Uterus (tissue), 2 donors: ENCODE results near the gene PLEKHG3.

ENCODE experiments used
- POLR2A ChIP-seq, 2 donors: fragments of 450-650 bp; IDR thresholded peaks; one replicate each; pipeline ENCODE4 v1.6.1; 2016; ENCODE audit warnings: antibody characterized with exemption in 2 of 2, mild to moderate bottlenecking in 1 of 2, moderate library complexity in 1 of 2
- TF ChIP-seq, protein P1 (sequence below), 4 experiments: fragments of 200-600 bp in 2 of 4; fragments of 450-650 bp in 2 of 4; sonication (generic) in 2 of 4; IDR thresholded peaks; one replicate each; pipeline ENCODE4 v1.5.1; 2016 to 2019; ENCODE audit warnings: antibody characterized with exemption in 4 of 4, mild to moderate bottlenecking in 2 of 4, moderate library complexity in 1 of 4

DNA sequence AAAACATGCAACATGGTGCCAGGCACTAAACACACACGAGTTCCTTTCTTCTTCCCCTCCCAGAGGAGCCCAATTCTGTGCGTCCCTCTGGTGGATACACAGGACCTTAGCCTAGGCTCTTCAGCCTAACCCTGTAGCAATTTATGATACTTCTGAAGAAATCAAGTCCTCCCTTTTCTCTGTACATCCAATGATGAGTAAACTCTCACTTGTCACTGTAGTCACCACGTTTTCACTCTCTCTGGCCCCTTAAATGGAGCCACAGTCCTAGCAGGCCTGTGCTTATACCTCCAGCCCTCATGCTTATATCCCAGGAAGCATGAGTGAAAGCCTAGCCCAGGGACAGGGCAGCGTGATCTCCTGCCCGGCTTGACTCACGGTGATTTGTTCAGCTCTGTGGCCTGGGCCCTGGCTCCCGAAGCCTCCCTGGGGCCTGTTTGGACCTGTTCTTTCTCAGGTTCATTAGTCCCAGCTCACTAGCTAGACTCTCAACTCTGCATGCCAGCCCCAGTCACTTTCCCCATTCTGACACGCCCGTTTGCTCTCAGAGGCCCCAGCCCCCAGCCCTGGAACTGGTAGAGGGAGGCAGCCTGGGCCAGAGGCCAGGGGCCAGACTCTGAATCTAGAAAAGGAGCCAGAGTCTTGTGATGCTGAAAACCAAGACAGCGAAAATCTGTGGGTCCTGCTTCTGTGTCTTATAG is 24.1 kb upstream of the PLEKHG3 start:
- TF ChIP-seq, protein P1, sequence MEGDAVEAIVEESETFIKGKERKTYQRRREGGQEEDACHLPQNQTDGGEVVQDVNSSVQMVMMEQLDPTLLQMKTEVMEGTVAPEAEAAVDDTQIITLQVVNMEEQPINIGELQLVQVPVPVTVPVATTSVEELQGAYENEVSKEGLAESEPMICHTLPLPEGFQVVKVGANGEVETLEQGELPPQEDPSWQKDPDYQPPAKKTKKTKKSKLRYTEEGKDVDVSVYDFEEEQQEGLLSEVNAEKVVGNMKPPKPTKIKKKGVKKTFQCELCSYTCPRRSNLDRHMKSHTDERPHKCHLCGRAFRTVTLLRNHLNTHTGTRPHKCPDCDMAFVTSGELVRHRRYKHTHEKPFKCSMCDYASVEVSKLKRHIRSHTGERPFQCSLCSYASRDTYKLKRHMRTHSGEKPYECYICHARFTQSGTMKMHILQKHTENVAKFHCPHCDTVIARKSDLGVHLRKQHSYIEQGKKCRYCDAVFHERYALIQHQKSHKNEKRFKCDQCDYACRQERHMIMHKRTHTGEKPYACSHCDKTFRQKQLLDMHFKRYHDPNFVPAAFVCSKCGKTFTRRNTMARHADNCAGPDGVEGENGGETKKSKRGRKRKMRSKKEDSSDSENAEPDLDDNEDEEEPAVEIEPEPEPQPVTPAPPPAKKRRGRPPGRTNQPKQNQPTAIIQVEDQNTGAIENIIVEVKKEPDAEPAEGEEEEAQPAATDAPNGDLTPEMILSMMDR (IDR thresholded peaks at IDR 0.05): no peak
- no peak for TF ChIP-seq POLR2A (IDR thresholded peaks at IDR 0.05)
